Fibroblast of pulmonary artery (primary cell): ENCODE measurements around the gene ITGB3.
A peak's percentile ranks its signal among the peaks of the same experiment; 100 is the strongest.

Source experiments
- DNase-seq: peaks from one replicate; pipeline ENCODE4 v3.0.0-alpha.2; 2010; ENCODE audit warnings: low read depth
- H3K4me3 ChIP-seq: replicated peaks from 2 replicates; pipeline ENCODE4 v1.5.1; 2011; ENCODE audit warnings: low read depth, mild to moderate bottlenecking, control low read depth, low read length, moderate library complexity
- TF ChIP-seq, protein P1 (sequence below): IDR thresholded peaks from 2 replicates; pipeline ENCODE4 v1.5.1; 2011; ENCODE audit warnings: mild to moderate bottlenecking, control low read depth, low read length, inconsistent platforms; ENCODE audit errors: missing control alignments

Gene ITGB3

DNA sequence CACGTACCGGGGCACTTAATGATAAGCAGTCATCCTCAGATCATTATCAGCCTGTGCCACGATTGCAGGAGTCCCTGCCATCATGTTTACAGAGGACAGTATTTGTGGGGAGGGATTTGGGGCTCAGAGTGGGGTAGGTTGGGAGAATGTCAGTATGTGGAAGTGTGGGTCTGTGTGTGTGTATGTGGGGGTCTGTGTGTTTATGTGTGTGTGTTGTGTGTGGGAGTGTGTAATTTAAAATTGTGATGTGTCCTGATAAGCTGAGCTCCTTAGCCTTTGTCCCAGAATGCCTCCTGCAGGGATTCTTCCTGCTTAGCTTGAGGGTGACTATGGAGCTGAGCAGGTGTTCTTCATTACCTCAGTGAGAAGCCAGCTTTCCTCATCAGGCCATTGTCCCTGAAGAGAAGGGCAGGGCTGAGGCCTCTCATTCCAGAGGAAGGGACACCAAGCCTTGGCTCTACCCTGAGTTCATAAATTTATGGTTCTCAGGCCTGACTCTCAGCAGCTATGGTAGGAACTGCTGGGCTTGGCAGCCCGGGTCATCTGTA, 56.6 kb downstream of the ITGB3 start:
- no peak overlapping the region for H3K4me3 ChIP-seq
- TF ChIP-seq, protein P1, sequence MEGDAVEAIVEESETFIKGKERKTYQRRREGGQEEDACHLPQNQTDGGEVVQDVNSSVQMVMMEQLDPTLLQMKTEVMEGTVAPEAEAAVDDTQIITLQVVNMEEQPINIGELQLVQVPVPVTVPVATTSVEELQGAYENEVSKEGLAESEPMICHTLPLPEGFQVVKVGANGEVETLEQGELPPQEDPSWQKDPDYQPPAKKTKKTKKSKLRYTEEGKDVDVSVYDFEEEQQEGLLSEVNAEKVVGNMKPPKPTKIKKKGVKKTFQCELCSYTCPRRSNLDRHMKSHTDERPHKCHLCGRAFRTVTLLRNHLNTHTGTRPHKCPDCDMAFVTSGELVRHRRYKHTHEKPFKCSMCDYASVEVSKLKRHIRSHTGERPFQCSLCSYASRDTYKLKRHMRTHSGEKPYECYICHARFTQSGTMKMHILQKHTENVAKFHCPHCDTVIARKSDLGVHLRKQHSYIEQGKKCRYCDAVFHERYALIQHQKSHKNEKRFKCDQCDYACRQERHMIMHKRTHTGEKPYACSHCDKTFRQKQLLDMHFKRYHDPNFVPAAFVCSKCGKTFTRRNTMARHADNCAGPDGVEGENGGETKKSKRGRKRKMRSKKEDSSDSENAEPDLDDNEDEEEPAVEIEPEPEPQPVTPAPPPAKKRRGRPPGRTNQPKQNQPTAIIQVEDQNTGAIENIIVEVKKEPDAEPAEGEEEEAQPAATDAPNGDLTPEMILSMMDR: no peak
- no peak for DNase-seq

DNA sequence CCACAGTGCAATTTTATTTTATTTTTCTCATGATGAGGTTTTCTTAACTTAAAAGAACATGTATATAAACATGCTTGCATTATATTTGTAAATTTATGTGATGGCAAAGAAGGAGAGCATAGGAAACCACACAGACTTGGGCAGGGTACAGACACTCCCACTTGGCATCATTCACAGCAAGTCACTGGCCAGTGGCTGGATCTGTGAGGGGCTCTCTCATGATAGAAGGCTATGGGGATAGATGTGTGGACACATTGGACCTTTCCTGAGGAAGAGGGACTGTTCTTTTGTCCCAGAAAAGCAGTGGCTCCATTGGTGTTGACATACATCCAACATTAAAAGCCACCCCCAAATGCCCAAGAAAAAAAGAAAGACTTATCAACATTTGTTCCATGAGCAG, 57.8 kb downstream of the ITGB3 start:
- DNase-seq: no peak
- H3K4me3 ChIP-seq: no peak overlapping the region
- TF ChIP-seq, protein P1: no peak

DNA sequence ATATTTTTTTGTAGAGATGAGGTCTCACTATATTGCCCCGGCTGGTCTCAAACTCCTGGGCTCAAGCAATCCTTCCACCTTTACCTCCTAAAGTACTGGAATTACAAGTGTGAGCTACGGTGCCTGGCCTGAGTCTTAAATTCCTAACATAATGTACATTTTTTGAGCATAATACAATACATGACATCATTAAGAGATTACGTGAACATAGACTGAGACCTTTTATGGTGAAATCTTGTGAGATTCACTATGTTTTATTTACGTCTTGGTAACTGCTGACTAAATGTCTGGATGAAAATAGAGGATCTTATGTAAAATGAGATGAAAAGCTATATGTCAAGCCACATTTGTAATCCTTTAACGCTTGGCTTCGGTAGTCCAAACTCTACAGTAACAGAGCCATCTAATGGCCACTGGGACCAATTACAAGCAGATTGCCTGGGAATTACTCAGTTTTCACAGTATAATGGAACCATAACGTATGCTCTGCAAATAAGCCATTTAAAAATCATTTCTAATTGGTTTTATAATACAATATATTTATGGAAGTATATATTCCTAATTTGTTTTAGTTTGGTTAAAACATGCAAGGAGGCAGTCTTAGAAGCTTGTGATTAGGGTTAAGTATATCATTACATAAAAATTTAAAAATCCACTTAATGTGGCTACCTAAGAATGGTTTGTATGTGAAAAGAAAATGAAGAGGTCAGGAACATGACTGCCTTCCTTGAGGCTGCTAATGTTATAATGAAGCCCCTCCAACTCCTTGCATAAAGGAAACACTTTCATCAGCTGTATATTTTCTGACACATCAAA, 62.0 kb downstream of the ITGB3 start:
- no peak overlapping the region for H3K4me3 ChIP-seq
- DNase-seq: peak; percentile 93
- TF ChIP-seq, protein P1: peak; percentile 86

DNA sequence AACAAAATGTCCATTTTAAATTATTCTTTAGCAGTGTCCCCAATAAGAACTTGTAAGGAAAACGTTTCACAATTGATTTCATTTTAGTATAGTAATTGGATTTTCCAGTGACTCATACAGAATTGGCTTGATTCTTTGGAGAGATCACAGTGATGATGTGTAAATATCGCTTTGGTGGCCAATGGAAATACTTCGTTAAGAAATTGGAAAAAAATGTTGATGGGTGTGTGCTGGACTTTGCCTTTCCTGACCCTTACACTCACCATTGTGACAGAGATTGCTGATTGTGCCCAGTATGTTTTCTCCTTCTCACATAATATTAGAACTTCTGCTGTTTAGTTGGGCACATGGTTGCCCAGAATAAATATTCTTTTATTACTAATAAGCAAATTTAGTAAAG, 62.7 kb downstream of the ITGB3 start:
- peak; percentile 54 for DNase-seq
- TF ChIP-seq, protein P1: no peak

DNA sequence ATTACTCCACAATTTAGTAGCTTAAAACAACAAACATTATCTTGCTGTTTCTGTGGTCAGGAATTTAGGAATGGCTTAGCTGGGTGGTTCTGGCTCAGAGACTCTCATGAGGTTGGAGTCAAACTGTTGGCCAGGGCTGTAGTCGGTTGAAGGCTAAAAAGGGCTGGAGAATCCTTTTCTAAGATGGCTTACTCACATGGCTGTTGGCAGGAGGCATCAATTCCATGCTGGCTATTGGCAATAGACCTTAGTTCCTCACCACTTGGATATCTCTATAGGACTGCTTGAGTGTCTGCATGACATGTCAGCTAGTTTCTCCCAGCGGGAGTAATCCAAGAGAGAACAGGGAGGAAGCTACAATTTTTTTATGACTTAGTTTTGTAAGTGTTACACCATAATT, 63.5 kb downstream of the ITGB3 start:
- no peak overlapping the region for H3K4me3 ChIP-seq
- peak; percentile 39 for DNase-seq
- TF ChIP-seq, protein P1: no peak

More for the DNA sequence above, 62.7 kb downstream of the ITGB3 start:
- H3K4me3 ChIP-seq: no peak overlapping the region

DNA sequence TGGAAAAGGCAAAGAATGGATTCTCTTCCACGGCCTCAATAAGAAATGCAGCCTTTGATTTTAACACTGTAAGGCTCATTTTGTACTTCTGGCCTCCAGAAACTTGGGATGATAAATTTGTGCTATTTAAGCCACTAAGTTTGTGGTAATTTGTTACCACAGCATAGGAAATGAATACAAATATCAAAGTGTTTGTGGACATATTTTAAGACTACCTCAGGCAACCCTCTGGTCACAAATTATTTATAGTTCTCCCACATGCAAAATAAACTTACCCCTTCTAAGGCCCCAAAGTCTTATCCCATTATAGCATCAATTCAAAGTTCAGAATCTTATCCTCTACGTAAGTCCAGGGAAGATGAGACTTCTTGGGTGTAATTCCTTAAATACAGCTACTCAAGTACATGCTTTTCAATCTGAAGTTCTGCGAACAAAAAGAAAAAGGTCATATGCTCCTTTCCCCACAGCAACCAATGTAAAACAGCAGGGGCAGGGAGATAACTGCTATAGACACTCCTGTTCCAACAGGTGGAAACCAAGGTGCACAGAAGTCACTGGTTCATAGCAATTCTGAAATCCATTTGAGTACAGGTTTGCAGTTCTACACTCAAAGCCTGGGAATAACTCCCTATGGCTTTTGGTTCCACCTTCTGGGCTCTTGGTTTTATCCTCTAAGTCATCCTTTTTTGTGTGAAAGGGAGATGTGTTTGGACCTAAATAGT, 64.7 kb downstream of the ITGB3 start:
- TF ChIP-seq, protein P1: no peak
- DNase-seq: no peak
- no peak overlapping the region for H3K4me3 ChIP-seq
